HepG2 (cell line): ENCODE results near the gene RPL22L1. TPM values are rescaled to one million over a fixed set of nuclear protein-coding genes. Genes with fewer than 3 reads are reported as not detected.

Source experiments
- ATF2 ChIP-seq: sonication (generic); formaldehyde crosslinking; IDR thresholded peaks from 2 replicates; pipeline ENCODE4 v1.4.0; 2020; ENCODE audit warnings: missing genetic modification reagents
- BORCS8-MEF2B ChIP-seq: sonication (generic); formaldehyde crosslinking; IDR thresholded peaks from 2 replicates; pipeline ENCODE4 v1.8.0; 2022; ENCODE audit warnings: mild to moderate bottlenecking, missing genetic modification reagents
- CBX1 ChIP-seq: IDR thresholded peaks from one replicate; pipeline ENCODE4 v1.6.1; 2016; ENCODE audit warnings: antibody characterized with exemption, low read depth
- FOXK2 ChIP-seq: fragments of 450-650 bp; IDR thresholded peaks from 2 replicates; pipeline ENCODE4 v1.6.1; 2016
- GFI1 ChIP-seq: sonication (generic); formaldehyde crosslinking; IDR thresholded peaks from 2 replicates; pipeline ENCODE4 v1.5.0; 2020; ENCODE audit warnings: missing genetic modification reagents, mild to moderate bottlenecking, borderline replicate concordance
- HNRNPLL ChIP-seq: fragments of 200-400 bp; formaldehyde crosslinking; IDR thresholded peaks from 2 replicates; pipeline ENCODE4 v1.6.1; 2017; ENCODE audit warnings: mild to moderate bottlenecking, low read depth, low read length; ENCODE audit not compliant: poor library complexity, severe bottlenecking
- NFATC3 ChIP-seq: sonication (generic); formaldehyde crosslinking; IDR thresholded peaks from 2 replicates; pipeline ENCODE4 v1.5.1; 2020; ENCODE audit warnings: mild to moderate bottlenecking, missing genetic modification reagents
- NR2C2 ChIP-seq: sonication (generic); formaldehyde crosslinking; IDR thresholded peaks from 2 replicates; pipeline ENCODE4 v1.4.0; 2020; ENCODE audit warnings: missing genetic modification reagents, mild to moderate bottlenecking, moderate library complexity, borderline replicate concordance
- POGZ ChIP-seq: sonication (generic); formaldehyde crosslinking; IDR thresholded peaks from 2 replicates; pipeline ENCODE4 v1.4.0; 2020; ENCODE audit warnings: mild to moderate bottlenecking, missing genetic modification reagents
- POLR2G ChIP-seq: fragments of 200-400 bp; formaldehyde crosslinking; IDR thresholded peaks from 2 replicates; pipeline ENCODE4 v1.6.1; 2018; ENCODE audit warnings: mild to moderate bottlenecking, low read depth, low read length, moderate library complexity
- REPIN1 ChIP-seq: sonication (generic); formaldehyde crosslinking; IDR thresholded peaks from 2 replicates; pipeline ENCODE4 v1.8.0; 2022; ENCODE audit warnings: missing genetic modification reagents, low read depth, mild to moderate bottlenecking, borderline replicate concordance
- RFX5 ChIP-seq: IDR thresholded peaks from 2 replicates; pipeline ENCODE4 v1.6.1; 2011; ENCODE audit warnings: low read depth, low read length, improper control_type of control experiment
- SIX4 ChIP-seq: sonication (generic); formaldehyde crosslinking; IDR thresholded peaks from 2 replicates; pipeline ENCODE4 v1.4.0; 2020; ENCODE audit warnings: missing genetic modification reagents
- ZBTB37 ChIP-seq: sonication (generic); formaldehyde crosslinking; IDR thresholded peaks from 2 replicates; pipeline ENCODE4 v1.4.0; 2020; ENCODE audit warnings: mild to moderate bottlenecking, missing genetic modification reagents
- ZHX1 ChIP-seq: sonication (generic); formaldehyde crosslinking; IDR thresholded peaks from 2 replicates; pipeline ENCODE4 v1.8.1; 2022; ENCODE audit warnings: low read depth, mild to moderate bottlenecking, missing genetic modification reagents
- ZKSCAN1 ChIP-seq: fragments of 150-350 bp; IDR thresholded peaks from 2 replicates; pipeline ENCODE4 v1.6.1; 2014; ENCODE audit warnings: low read length
- ZNF10 ChIP-seq: sonication (generic); formaldehyde crosslinking; IDR thresholded peaks from 2 replicates; pipeline ENCODE4 v1.4.0; 2020; ENCODE audit warnings: mild to moderate bottlenecking, low read depth, missing genetic modification reagents, borderline replicate concordance
- ZNF124 ChIP-seq: sonication (generic); formaldehyde crosslinking; IDR thresholded peaks from 2 replicates; pipeline ENCODE4 v1.4.0; 2020; ENCODE audit warnings: missing genetic modification reagents
- ZNF275 ChIP-seq: sonication (generic); formaldehyde crosslinking; IDR thresholded peaks from 2 replicates; pipeline ENCODE4 v1.8.0; 2022; ENCODE audit warnings: missing genetic modification reagents, mild to moderate bottlenecking, inconsistent platforms, borderline replicate concordance
- ZNF766 ChIP-seq: sonication (generic); formaldehyde crosslinking; IDR thresholded peaks from 2 replicates; pipeline ENCODE4 v1.5.0; 2020; ENCODE audit warnings: missing genetic modification reagents, borderline replicate concordance
- ZNF768 ChIP-seq: sonication (generic); formaldehyde crosslinking; IDR thresholded peaks from 2 replicates; pipeline ENCODE4 v1.4.0; 2020; ENCODE audit warnings: missing genetic modification reagents
- ZNF782 ChIP-seq: sonication (generic); formaldehyde crosslinking; IDR thresholded peaks from 2 replicates; pipeline ENCODE4 v1.4.0; 2020; ENCODE audit warnings: missing genetic modification reagents, mild to moderate bottlenecking, borderline replicate concordance
- ZSCAN25 ChIP-seq: sonication (generic); formaldehyde crosslinking; IDR thresholded peaks from 2 replicates; pipeline ENCODE4 v1.8.0; 2022; ENCODE audit warnings: mild to moderate bottlenecking, missing genetic modification reagents
- polyA plus RNA-seq, 8 experiments: library from polyadenylated mRNA; depleted of rRNA in 3 of 8; stranded (reverse) in 7 of 8; unstranded in 1 of 8; fragments of >200 nt; fragmentation: Illumina TruSeq in 4 of 8; extraction: Trizol in 4 of 8; gene quantifications; 2 replicates each; pipeline versions ENCODE4 v1.2.1 to v1.2.3, GENCODE V29; 2011 to 2016; ENCODE audit warnings: low read depth in 4 of 8, missing spikeins in 1 of 8, mixed read lengths in 1 of 8; ENCODE audit not compliant: insufficient read depth in 1 of 8
- total RNA-seq, 5 experiments: library from RNA; depleted of rRNA; stranded (reverse); fragments of >200 nt; fragmentation: Illumina TruSeq; extraction: Trizol; gene quantifications; 2 replicates each; pipeline ENCODE4 v1.2.3, GENCODE V29; 2016; ENCODE audit warnings: low read depth in 1 of 5

The RPL22L1 gene
- total and polyA plus RNA-seq, 2 of the 13 experiments (the other 11 are each of a cell fraction or from before 2014, with no cell fraction given) = 42.7 to 152 TPM

GRCh38 chr3:170908235-170909116 lies 38.5 kb upstream of the RPL22L1 start, which contains the start of gene EIF5A2 (continued):
- 0 out of 2 replicates have a peak, but pooled peaks have one; percentile 3 for TF ChIP-seq ZNF768
- TF ChIP-seq ZNF275 (CRISPR knock-in tag) = 0 out of 2 replicates have a peak, but pooled peaks have one; percentile 25
- TF ChIP-seq ZHX1 (CRISPR knock-in tag) = peak; percentile 78; the same call in 1 of the 2 replicates
- TF ChIP-seq NFATC3 (CRISPR knock-in tag) = no peak
- no peak for TF ChIP-seq RFX5
- no peak for TF ChIP-seq ZNF10 (CRISPR knock-in tag)
- TF ChIP-seq NR2C2 (CRISPR knock-in tag) = peak; percentile 49; the same call in 1 of the 2 replicates
- 0 out of 2 replicates have a peak, but pooled peaks have one; percentile 16 for TF ChIP-seq ATF2 (CRISPR knock-in tag)
- TF ChIP-seq ZSCAN25 (CRISPR knock-in tag) = peak; percentile 21; the same call in 1 of the 2 replicates
- TF ChIP-seq SIX4 (CRISPR knock-in tag) = no peak
- TF ChIP-seq GFI1 (CRISPR knock-in tag) = peak; percentile 73; the same call in 1 of the 2 replicates
- no peak for TF ChIP-seq ZNF782 (CRISPR knock-in tag)
- TF ChIP-seq ZNF124 (CRISPR knock-in tag) = peak; percentile 43; the same call in 1 of the 2 replicates
- TF ChIP-seq REPIN1 = 0 out of 2 replicates have a peak, but pooled peaks have one; percentile 41
- no peak for TF ChIP-seq FOXK2
- TF ChIP-seq ZBTB37 = 0 out of 2 replicates have a peak, but pooled peaks have one; percentile 21
- TF ChIP-seq CBX1 = peak; percentile 49
- peak; percentile 98 for TF ChIP-seq POGZ (CRISPR knock-in tag)
- peak; percentile 63 for TF ChIP-seq POLR2G
- peak; percentile 96 for TF ChIP-seq HNRNPLL
- peak; percentile 90 for TF ChIP-seq BORCS8-MEF2B (CRISPR knock-in tag)
- TF ChIP-seq ZKSCAN1 = no peak
- TF ChIP-seq ZNF766 (CRISPR knock-in tag) = peak; percentile 74; the same call in 1 of the 2 replicates
